HepG2 (cell line): Measurements from ENCODE around the gene INTS7. TPM values are rescaled to one million over a fixed set of nuclear protein-coding genes. Genes with fewer than 3 reads are reported as not detected.
A peak's percentile ranks its signal among the peaks of the same experiment; 100 is the strongest.

Source experiments
- EP300 ChIP-seq, 3 experiments: sonication (generic) in 1 of 3; formaldehyde crosslinking in 1 of 3; IDR thresholded peaks; 2 replicates each; pipeline versions ENCODE4 v1.5.1 to v1.6.1; 2011 to 2020; ENCODE audit warnings: low read depth in 2 of 3, low read length in 2 of 3, borderline replicate concordance in 1 of 3, improper control_type of control experiment in 1 of 3, mild to moderate bottlenecking in 1 of 3, missing genetic modification reagents in 1 of 3, moderate library complexity in 1 of 3
- FOXA1 ChIP-seq, 2 experiments: fragments of 450-650 bp in 1 of 2; sonication (generic) in 1 of 2; formaldehyde crosslinking in 1 of 2; IDR thresholded peaks; 2 replicates each; pipeline versions ENCODE4 v1.4.0 to v1.6.1; 2016 to 2020; ENCODE audit warnings: missing genetic modification reagents in 1 of 2
- FOXK1 ChIP-seq: sonication (generic); formaldehyde crosslinking; IDR thresholded peaks from 2 replicates; pipeline ENCODE4 v1.4.0; 2020; ENCODE audit warnings: low read depth, missing genetic modification reagents, borderline replicate concordance
- FOXO1 ChIP-seq: sonication (generic); formaldehyde crosslinking; IDR thresholded peaks from 2 replicates; pipeline ENCODE4 v1.4.0; 2020; ENCODE audit warnings: missing genetic modification reagents
- GABPA ChIP-seq, 2 experiments: IDR thresholded peaks; 2 replicates each; pipeline ENCODE4 v1.6.1; 2011 to 2016; ENCODE audit warnings: low read depth in 2 of 2, low read length in 1 of 2, missing biosample characterization in 1 of 2, missing genetic modification characterization in 1 of 2
- HMG20A ChIP-seq: IDR thresholded peaks from 2 replicates; pipeline ENCODE4 v1.6.1; 2016; ENCODE audit warnings: borderline replicate concordance
- IKZF5 ChIP-seq: IDR thresholded peaks from 2 replicates; pipeline ENCODE4 v1.6.1; 2018; ENCODE audit warnings: missing genetic modification reagents, mild to moderate bottlenecking, missing compliant biosample characterization
- IRF2 ChIP-seq: IDR thresholded peaks from 2 replicates; pipeline ENCODE4 v1.6.1; 2018; ENCODE audit warnings: missing genetic modification reagents, missing compliant biosample characterization
- MIXL1 ChIP-seq: IDR thresholded peaks from 2 replicates; pipeline ENCODE4 v1.6.1; 2016
- RERE ChIP-seq: IDR thresholded peaks from 2 replicates; pipeline ENCODE4 v1.6.1; 2016; ENCODE audit warnings: low read depth, missing genetic modification reagents, missing compliant biosample characterization
- SKI ChIP-seq: fragments of 450-650 bp; IDR thresholded peaks from one replicate; pipeline ENCODE4 v1.6.1; 2018; ENCODE audit warnings: mild to moderate bottlenecking; ENCODE audit not compliant: partially characterized antibody
- SOX13 ChIP-seq, 3 experiments: fragments of 450-650 bp in 1 of 3; sonication (generic) in 1 of 3; formaldehyde crosslinking in 1 of 3; IDR thresholded peaks in 2 of 3; conservative IDR thresholded peaks in 1 of 3; 2 replicates each; pipeline versions ENCODE4 v1.5.0 to v1.6.1; 2016 to 2020; ENCODE audit warnings: antibody characterized with exemption in 1 of 3, mild to moderate bottlenecking in 1 of 3, missing compliant biosample characterization in 1 of 3, missing genetic modification reagents in 1 of 3, moderate library complexity in 1 of 3
- ZBTB1 ChIP-seq: sonication (generic); formaldehyde crosslinking; IDR thresholded peaks from 2 replicates; pipeline ENCODE4 v1.4.0; 2020; ENCODE audit warnings: missing genetic modification reagents, borderline replicate concordance
- ZNF124 ChIP-seq: sonication (generic); formaldehyde crosslinking; IDR thresholded peaks from 2 replicates; pipeline ENCODE4 v1.4.0; 2020; ENCODE audit warnings: missing genetic modification reagents
- ZNF20 ChIP-seq: sonication (generic); formaldehyde crosslinking; IDR thresholded peaks from 2 replicates; pipeline ENCODE4 v1.4.0; 2020; ENCODE audit warnings: mild to moderate bottlenecking, moderate library complexity, missing genetic modification reagents
- ZNF205 ChIP-seq: IDR thresholded peaks from 2 replicates; pipeline ENCODE4 v1.6.1; 2018; ENCODE audit warnings: missing biosample characterization, missing genetic modification reagents
- ZNF503 ChIP-seq: sonication (generic); formaldehyde crosslinking; IDR thresholded peaks from 2 replicates; pipeline ENCODE4 v1.4.0; 2020; ENCODE audit warnings: missing genetic modification reagents
- polyA plus RNA-seq, 8 experiments: library from polyadenylated mRNA; depleted of rRNA in 3 of 8; stranded (reverse) in 7 of 8; unstranded in 1 of 8; fragments of >200 nt; fragmentation: Illumina TruSeq in 4 of 8; extraction: Trizol in 4 of 8; gene quantifications; 2 replicates each; pipeline versions ENCODE4 v1.2.1 to v1.2.3, GENCODE V29; 2011 to 2016; ENCODE audit warnings: low read depth in 4 of 8, missing spikeins in 1 of 8, mixed read lengths in 1 of 8; ENCODE audit not compliant: insufficient read depth in 1 of 8
- total RNA-seq, 5 experiments: library from RNA; depleted of rRNA; stranded (reverse); fragments of >200 nt; fragmentation: Illumina TruSeq; extraction: Trizol; gene quantifications; 2 replicates each; pipeline ENCODE4 v1.2.3, GENCODE V29; 2016; ENCODE audit warnings: low read depth in 1 of 5

Gene INTS7
- total and polyA plus RNA-seq, 2 of the 13 experiments (the other 11 are each of a cell fraction or from before 2014, with no cell fraction given): 18.3 to 22.4 TPM

GRCh38 chr1:211944733-211945500, 90.4 kb downstream of the INTS7 start (continued):
- no peak for TF ChIP-seq SOX13 (IDR thresholded peaks at IDR 0.05)
- TF ChIP-seq SOX13 (CRISPR knock-in tag; conservative IDR thresholded peaks at IDR 0.05 in 1 of 2, IDR thresholded peaks at IDR 0.05 in 1 of 2): peak in 1 of 2 experiments; percentile 78; a peak in 2 of 4 replicates
- peak; percentile 63 for TF ChIP-seq MIXL1
- TF ChIP-seq ZNF124 (CRISPR knock-in tag): peak; percentile 80
- TF ChIP-seq FOXK1: peak; percentile 56; the same call in 1 of the 2 replicates
- no peak for TF ChIP-seq ZBTB1 (CRISPR knock-in tag)
- TF ChIP-seq ZNF20 (CRISPR knock-in tag): no peak
- TF ChIP-seq HMG20A (CRISPR knock-in tag): peak; percentile 77; the same call in 1 of the 2 replicates
- peak in 1 of 2 experiments; percentile 58; a peak in 1 of 4 replicates for TF ChIP-seq EP300 (IDR thresholded peaks at IDR 0.05; ENCODE audit: low read depth in 2 of 2, low read length in 2 of 2)
- TF ChIP-seq EP300 (CRISPR knock-in tag; IDR thresholded peaks at IDR 0.05; ENCODE audit: borderline replicate concordance): peak; percentile 71
- no peak for TF ChIP-seq FOXA1 (IDR thresholded peaks at IDR 0.05)
- TF ChIP-seq FOXA1 (CRISPR knock-in tag; IDR thresholded peaks at IDR 0.05): peak; percentile 54
- peak; percentile 51 for TF ChIP-seq SKI
- peak; percentile 88 for TF ChIP-seq IRF2 (CRISPR knock-in tag)
- no peak for TF ChIP-seq GABPA (IDR thresholded peaks at IDR 0.05; ENCODE audit: low read depth, low read length)
- TF ChIP-seq GABPA (CRISPR knock-in tag; IDR thresholded peaks at IDR 0.05; ENCODE audit: low read depth): no peak
- TF ChIP-seq IKZF5 (CRISPR knock-in tag): peak; percentile 77; the same call in 1 of the 2 replicates
- TF ChIP-seq FOXO1 (CRISPR knock-in tag): peak; percentile 70; the same call in 1 of the 2 replicates
- 0 out of 2 replicates have a peak, but pooled peaks have one; percentile 51 for TF ChIP-seq ZNF205
- TF ChIP-seq RERE (CRISPR knock-in tag): no peak
- TF ChIP-seq ZNF503 (CRISPR knock-in tag): peak; percentile 35; the same call in 1 of the 2 replicates
